GM21515 (cell line): ENCODE results near the gene MYL6B.
"Not testable (repeated sequence)": the region's sequence is repeated elsewhere in the genome, so short reads cannot be mapped to it uniquely, and the experiment has no call there.

ENCODE experiments used
- ATAC-seq: cut with Tn5 transposase; IDR thresholded peaks from one replicate; pipeline ENCODE4 v1.9.1; 2021; ENCODE audit not compliant: unreplicated experiment

MYL6B gene

GRCh38 chr12:56163533-56164344, 11.4 kb downstream of the MYL6B start:
- ATAC-seq = no peak

- no peak for ATAC-seq
Measured at GRCh38 chr12:56164345-56164729, 11.9 kb downstream of the MYL6B start.

GRCh38 chr12:56165369-56165768, 13.0 kb downstream of the MYL6B start:
- ATAC-seq = no peak

- ATAC-seq = no peak
Measured at GRCh38 chr12:56169229-56169759, 16.9 kb downstream of the MYL6B start.

GRCh38 chr12:56172839-56173238, 20.5 kb downstream of the MYL6B start:
- ATAC-seq = no peak

- ATAC-seq = no peak
Measured at GRCh38 chr12:56178347-56178746, 26.0 kb downstream of the MYL6B start.

- no peak for ATAC-seq
Measured at GRCh38 chr12:56186957-56187356, 34.6 kb downstream of the MYL6B start.

- no peak for ATAC-seq
Measured at GRCh38 chr12:56188131-56188777, 35.9 kb downstream of the MYL6B start.

GRCh38 chr12:56188778-56189098, 36.4 kb downstream of the MYL6B start:
- no peak for ATAC-seq

- ATAC-seq = peak; percentile 61
Measured at GRCh38 chr12:56189099-56189917, 36.9 kb downstream of the MYL6B start, which contains the start of gene SMARCC2. Gene SMARCC2, minus strand, starts transcription at chr12:56189483. Its CDS starts 22 bp downstream, at chr12:56189461.

GRCh38 chr12:56189918-56190694, 37.7 kb downstream of the MYL6B start:
- ATAC-seq = peak; percentile 40

GRCh38 chr12:56190695-56191155, 38.3 kb downstream of the MYL6B start:
- no peak for ATAC-seq

- ATAC-seq = no peak
Measured at GRCh38 chr12:56192582-56192981, 40.2 kb downstream of the MYL6B start.

- ATAC-seq = no peak
Measured at GRCh38 chr12:56193025-56193578, 40.7 kb downstream of the MYL6B start.

GRCh38 chr12:56196818-56197550, 44.6 kb downstream of the MYL6B start:
- not testable (repeated sequence) for ATAC-seq

- no peak for ATAC-seq
Measured at GRCh38 chr12:56197921-56198635, 45.7 kb downstream of the MYL6B start.

- ATAC-seq = no peak
Measured at GRCh38 chr12:56198836-56199235, 46.4 kb downstream of the MYL6B start.

- no peak for ATAC-seq
Measured at GRCh38 chr12:56202366-56202765, 50.0 kb downstream of the MYL6B start.

- ATAC-seq = no peak
Measured at GRCh38 chr12:56202838-56203237, 50.5 kb downstream of the MYL6B start.
